Measurements from ENCODE around the gene FANK1.
"Not testable (repeated sequence)": the region's sequence is repeated elsewhere in the genome, so short reads cannot be mapped to it uniquely, and the experiment has no call there.

FANK1 gene

GRCh38 chr10:125892402-125892801 lies 4.0 kb upstream of the FANK1 start:
- not testable (repeated sequence) for DNase-seq

- DNase-seq: not testable (repeated sequence)
Observed at GRCh38 chr10:125894176-125894575, 2.2 kb upstream of the FANK1 start.

DNA sequence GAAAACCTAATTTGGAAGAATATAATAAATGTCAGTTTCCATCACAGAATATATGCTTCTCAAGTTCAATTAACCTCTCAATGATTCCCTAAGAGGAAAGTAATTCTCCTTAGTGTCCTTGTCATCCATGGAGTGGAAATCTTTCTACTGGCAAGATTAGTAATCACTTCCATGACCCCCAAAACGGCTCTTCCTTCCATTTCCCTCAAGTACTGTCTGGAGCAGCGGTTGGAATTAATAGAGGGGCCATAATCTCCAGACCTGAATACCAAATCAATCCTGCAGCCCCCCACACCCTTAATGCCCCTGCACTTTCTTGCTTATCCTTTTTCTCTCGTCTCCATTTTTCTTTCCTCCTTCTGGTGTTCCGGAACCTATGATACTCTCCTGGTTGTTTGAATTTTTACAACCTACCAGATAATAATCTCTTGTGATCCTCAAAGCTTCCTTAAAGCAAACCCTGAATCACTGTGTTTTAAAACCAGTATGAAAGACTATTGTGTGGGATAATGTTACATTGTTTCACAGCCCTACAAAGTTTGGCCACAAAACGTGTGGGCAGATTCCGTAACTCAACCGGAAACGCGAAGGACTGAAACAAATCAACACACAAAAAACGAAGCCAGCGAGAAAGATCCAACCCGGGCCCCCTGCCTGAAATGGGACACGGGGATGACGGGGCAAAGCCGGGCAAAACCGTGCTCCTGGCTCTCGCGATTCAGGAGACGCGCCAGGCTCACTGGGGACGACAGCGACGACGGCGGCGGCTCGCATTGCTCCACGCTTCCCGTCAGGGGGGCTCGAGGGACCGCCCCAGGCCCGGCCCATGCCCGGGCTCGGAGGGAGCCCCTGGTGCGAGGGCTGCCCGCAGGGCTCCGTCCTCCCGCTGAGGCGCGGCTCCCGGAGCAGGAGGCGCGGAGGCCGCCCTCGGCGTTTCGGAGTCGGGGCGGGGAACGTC lies 955 bp upstream of the FANK1 start:
- peak; percentile 73 for DNase-seq

- not testable (repeated sequence) for DNase-seq
Observed at GRCh38 chr10:125897317-125897716, 953 bp downstream of the FANK1 start.

- DNase-seq: not testable (repeated sequence)
Observed at GRCh38 chr10:125900963-125901362, 4.6 kb downstream of the FANK1 start.

GRCh38 chr10:125903135-125903640 lies 6.8 kb downstream of the FANK1 start:
- not testable (repeated sequence) for DNase-seq

DNA sequence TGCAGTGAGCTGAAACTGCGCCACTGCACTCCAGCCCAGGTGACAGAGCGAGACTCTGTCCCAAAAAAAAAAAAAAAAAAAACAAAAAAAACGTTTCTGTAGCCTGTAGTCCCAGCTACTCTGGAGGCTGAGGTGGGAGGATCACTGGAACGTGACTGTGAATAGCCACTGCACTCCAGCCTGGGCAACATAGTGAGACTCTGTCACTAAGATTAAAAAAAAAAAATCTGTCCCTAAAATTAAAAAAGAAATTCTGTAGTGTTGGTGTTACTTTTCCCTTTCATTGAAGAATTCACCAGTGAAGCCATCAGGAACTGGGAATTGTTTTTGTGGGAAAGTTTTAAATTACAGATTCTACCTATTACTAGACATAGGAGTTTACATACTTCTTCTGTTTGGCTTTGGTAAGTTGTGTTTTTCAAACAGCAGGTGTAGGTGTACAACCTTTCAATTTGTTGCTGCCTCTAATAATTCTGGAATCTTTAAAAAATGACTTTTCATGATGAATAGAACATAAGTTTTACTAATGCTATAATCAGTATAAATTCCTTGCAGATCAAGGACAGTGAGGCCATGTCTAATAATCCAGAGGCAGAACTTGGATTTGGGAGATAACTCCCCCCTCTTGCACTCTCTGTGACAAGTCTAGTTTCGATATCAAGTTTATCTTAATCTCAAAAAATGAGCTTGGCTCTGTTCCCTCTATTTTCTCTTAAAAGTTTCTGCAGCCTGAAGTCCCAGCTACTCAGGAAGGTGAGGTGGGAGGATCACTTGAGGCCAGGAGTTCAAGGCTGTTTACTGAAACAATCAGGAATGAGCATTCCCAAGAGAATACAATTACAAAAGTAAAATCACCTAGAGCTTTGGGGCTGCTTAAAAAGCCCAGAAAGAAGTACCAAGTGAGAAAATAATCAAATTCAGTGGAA lies 9.0 kb downstream of the FANK1 start:
- DNase-seq: not testable (repeated sequence)

DNA sequence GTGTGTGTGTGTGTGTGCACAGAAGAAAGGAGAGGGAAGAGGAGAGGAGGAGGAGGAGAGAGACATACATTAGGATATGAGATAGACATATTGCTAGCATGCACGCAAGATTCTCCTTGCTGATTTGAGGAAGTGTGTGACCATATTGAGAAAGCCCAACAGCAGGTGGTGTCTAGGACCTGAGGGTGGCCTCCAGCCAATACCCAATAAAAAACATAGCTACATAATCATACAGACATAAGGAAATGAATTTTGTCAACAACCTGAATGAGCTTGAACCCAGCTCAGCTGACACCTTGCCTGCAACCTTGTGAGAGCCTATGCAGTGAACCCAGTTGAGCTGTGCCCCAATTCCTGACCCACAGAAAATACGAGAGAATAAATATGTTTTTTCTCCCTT lies 11.2 kb downstream of the FANK1 start:
- not testable (repeated sequence) for DNase-seq

- not testable (repeated sequence) for DNase-seq
Observed at GRCh38 chr10:125908813-125909212, 12.4 kb downstream of the FANK1 start.

- not testable (repeated sequence) for DNase-seq
Observed at GRCh38 chr10:125909491-125909890, 13.1 kb downstream of the FANK1 start.

GRCh38 chr10:125911145-125911544 lies 14.8 kb downstream of the FANK1 start:
- no peak for DNase-seq

DNA sequence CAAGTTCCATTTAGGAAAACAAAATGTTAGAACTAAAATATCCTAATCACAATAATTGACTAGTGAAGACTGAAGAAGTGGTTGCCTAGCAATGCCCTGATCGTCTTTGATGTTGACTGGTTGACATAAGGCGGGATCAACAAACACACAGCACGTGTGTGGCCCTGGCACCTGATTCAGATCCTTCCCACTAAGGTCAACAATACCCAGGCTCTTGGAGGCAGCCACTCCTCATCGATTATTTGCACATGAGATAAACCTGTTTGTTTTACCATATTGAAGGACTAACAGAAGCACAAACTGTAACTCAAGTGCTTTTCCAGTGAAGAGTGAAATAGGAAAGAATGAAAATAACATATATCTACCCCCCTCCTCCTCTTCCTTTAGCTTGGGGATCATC lies 15.6 kb downstream of the FANK1 start:
- DNase-seq: no peak

DNA sequence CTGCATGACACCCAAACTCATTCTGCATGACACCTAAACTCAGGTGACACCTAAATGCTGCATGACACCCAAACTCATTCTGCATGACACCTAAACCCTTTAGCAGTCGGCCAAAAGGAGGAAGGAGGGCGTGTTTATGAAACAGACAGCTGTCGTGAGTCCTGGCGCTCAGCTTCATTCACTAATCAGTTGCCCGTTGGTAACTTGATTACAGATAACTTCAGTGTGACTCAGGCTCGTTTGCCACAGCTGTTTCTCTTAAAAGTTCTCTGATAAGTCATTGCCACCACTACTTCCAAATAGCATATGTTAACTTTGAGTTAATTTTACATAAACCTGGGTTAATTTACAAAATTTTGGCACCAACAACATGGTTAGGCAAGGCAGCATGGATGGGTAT lies 16.9 kb downstream of the FANK1 start:
- DNase-seq: not testable (repeated sequence)

- no peak for DNase-seq
Observed at GRCh38 chr10:125916977-125917376, 20.6 kb downstream of the FANK1 start.

- DNase-seq: not testable (repeated sequence)
Observed at GRCh38 chr10:125917704-125918361, 21.5 kb downstream of the FANK1 start.

GRCh38 chr10:125921643-125922306 lies 25.4 kb downstream of the FANK1 start:
- DNase-seq: not testable (repeated sequence)

DNA sequence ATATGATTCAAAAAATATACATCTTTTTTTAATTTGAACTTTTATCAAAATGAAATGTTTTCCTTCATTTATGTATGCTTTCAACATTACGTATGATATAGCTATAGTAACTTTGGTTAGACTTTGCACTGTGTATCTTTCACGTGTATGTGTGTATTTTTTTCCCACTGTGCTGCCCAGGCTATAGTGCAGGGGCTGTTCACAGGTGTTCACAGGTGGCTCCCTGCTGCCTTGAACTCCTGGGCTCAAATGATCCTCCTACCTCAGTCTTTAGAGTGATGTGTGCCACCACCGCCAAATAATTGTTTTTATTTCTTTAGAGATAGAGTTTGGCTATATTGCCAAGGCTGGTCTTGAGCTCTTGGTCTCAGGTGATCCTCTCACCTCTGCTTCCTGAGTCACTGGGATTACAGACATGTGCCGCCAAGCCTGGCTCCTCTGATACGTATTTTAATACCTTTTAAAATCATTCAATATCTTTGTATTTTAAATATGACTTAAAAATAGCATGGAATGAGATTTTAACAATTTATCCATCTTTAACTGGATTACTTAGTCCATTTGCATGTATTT lies 29.0 kb downstream of the FANK1 start:
- DNase-seq: no peak

DNA sequence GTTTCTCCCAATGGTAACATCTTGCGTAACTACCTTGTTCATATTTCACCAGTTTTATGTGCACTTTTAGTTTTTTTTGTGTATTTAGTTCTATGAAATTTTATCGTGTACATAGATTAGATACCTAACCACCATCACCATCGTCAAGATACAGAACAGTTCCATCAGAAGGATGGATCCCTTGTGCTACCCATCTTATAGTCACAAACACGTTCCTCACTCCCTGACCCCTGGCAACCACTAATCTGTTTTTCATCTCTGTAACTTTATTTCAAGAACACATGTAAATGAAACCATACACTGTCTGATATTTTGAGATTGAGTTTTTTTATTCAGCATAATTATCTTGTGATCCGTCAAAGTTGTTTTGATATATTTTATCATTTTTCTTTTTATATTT lies 29.9 kb downstream of the FANK1 start:
- DNase-seq: no peak

DNA sequence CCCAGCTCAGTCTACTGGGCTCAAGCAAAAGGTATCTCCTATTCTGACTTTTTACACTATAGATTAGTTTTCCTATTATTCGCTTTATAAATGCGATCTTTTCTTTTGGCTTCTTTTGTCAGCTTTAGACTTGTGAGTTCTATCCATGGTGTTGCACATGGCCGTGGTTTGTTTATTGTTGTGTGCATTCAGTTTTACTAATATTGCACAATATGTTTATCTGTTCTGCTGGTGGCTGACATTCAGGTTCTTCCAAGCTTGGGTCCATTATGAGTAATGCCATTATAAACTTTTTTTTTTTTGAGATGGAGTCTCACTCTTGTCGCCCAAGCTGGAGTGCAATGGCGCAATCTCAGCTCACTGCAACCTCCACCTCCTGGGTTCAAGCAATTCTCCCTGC lies 30.9 kb downstream of the FANK1 start:
- DNase-seq: not testable (repeated sequence)

DNA sequence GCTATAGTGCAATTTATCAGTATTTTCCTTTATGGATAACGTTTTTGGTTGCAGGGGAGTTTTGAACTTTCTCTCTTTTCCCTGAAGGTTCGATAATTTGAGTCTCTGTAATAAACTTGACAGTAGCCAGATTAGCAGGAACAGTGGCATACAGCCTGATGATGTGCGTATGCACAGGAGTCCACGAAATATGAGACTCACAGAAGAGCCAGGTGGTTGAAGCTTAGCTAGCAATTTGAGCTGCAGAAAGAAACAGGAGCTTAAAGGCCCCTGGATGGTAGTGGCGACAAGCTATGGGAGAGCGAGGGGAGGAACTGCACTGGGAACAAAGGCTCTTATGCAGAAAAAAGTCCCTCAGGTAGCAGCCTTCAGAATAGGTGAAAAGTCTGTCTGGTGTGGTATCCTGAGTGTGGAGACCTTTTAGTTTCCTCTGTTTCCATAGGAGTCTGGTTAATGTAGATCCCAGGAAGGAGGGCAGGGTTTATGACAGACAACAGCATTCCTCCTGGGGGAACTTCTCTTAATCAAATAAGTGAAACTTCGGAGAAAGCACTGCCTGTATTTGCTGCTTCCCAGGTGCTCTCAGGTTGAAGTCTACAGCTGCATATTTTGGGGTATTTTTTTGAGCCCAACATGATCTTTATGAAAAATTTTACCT lies 32.7 kb downstream of the FANK1 start:
- DNase-seq: no peak

- no peak for DNase-seq
Observed at GRCh38 chr10:125929618-125930017, 33.3 kb downstream of the FANK1 start.

Data from stimulated activated CD4-positive, alpha-beta T cell treated with anti-CD3 and anti-CD28 coated beads, Interleukin-1b, Interleukin-23, amount 100 ng/mL, for 48 hours (primary cell).